Caco-2 (cell line): ENCODE measurements around the gene GHRH. TPM values are rescaled to one million over a fixed set of nuclear protein-coding genes. Genes with fewer than 3 reads are reported as not detected.

Source experiments
- BruUV-seq: library from RNA; stranded (reverse); fragments of 400-500 nt; replicated peaks from 2 replicates; lab custom pipeline; 2021; lab: Mats Ljungman, UMichigan
- CTCF ChIA-PET: fragments of 300-600 bp; sonication (Branson Sonifier 250); formaldehyde crosslinking; loops from one replicate; lab custom pipeline; 2022; ENCODE audit warnings: antibody characterized with exemption; lab: Charles Lee
- POLR2A ChIA-PET: fragments of 300-600 bp; sonication (Branson Sonifier 250); formaldehyde crosslinking; loops from one replicate; lab custom pipeline; 2022; ENCODE audit warnings: antibody characterized with exemption; lab: Charles Lee
- DNase-seq, 2 experiments: peaks; one replicate each; pipeline versions ENCODE4 v3.0.0 to v3.0.0-alpha.2; 2020 to 2022
- H3K27me3 ChIP-seq: replicated peaks from 2 replicates; pipeline ENCODE4 v1.6.0; 2011; ENCODE audit warnings: low read length; ENCODE audit not compliant: control insufficient read depth, insufficient read depth
- H3K36me3 ChIP-seq: 2 replicates; pipeline ENCODE4 v1.5.1; 2011; ENCODE audit warnings: low read length; ENCODE audit not compliant: control insufficient read depth, insufficient read depth
- H3K4me1 ChIP-seq: fragments of 250-450 bp; sonication (Bioruptor Pico); 2 replicates; pipeline ENCODE4 v1.5.1; 2020; ENCODE audit warnings: mild to moderate bottlenecking
- H3K4me3 ChIP-seq: 2 replicates; pipeline ENCODE4 v1.5.1; 2011; ENCODE audit warnings: low read depth, mild to moderate bottlenecking, control low read depth, low read length
- H3K9me3 ChIP-seq: fragments of 250-450 bp; sonication (Bioruptor Pico); 2 replicates; pipeline ENCODE4 v1.5.1; 2020; ENCODE audit warnings: mild to moderate bottlenecking, moderate library complexity
- H3K27ac Mint-ChIP-seq: one replicate; pipeline ENCODE4 v1.8.0; 2022; ENCODE audit warnings: mixed read lengths; ENCODE audit not compliant: unreplicated experiment
- H3K27me3 Mint-ChIP-seq: one replicate; pipeline ENCODE4 v1.8.0; 2022; ENCODE audit warnings: mixed read lengths; ENCODE audit not compliant: insufficient read depth, unreplicated experiment
- H3K36me3 Mint-ChIP-seq: one replicate; pipeline ENCODE4 v1.8.0; 2022; ENCODE audit warnings: mild to moderate bottlenecking, mixed read lengths; ENCODE audit not compliant: insufficient read depth, unreplicated experiment
- H3K4me1 Mint-ChIP-seq: one replicate; pipeline ENCODE4 v1.8.0; 2022; ENCODE audit warnings: low read depth, mixed read lengths; ENCODE audit not compliant: unreplicated experiment
- H3K4me3 Mint-ChIP-seq: one replicate; pipeline ENCODE4 v1.8.0; 2022; ENCODE audit warnings: mild to moderate bottlenecking, moderate library complexity, mixed read lengths; ENCODE audit not compliant: unreplicated experiment
- H3K9me3 Mint-ChIP-seq: one replicate; pipeline ENCODE4 v1.8.0; 2022; ENCODE audit warnings: mixed read lengths; ENCODE audit not compliant: unreplicated experiment
- CTCF ChIP-seq, 2 experiments: fragments of 200-600 bp in 1 of 2; IDR thresholded peaks; 1 replicate in 1 of 2; 2 replicates in 1 of 2; pipeline versions ENCODE4 v1.5.1 to v1.8.0; 2011 to 2022; ENCODE audit warnings: antibody characterized with exemption in 1 of 2, control low read depth in 1 of 2, inconsistent platforms in 1 of 2, low read depth in 1 of 2, low read length in 1 of 2, mild to moderate bottlenecking in 1 of 2, moderate library complexity in 1 of 2; ENCODE audit not compliant: insufficient read depth in 1 of 2, severe bottlenecking in 1 of 2, unreplicated experiment in 1 of 2
- intact Hi-C: fragments of 100-400 bp; cut with micrococcal nuclease; formaldehyde crosslinking; loops from one replicate; pipeline ENCODE4 v1.10.0; 2022; ENCODE audit not compliant: unreplicated experiment
- total RNA-seq: library from RNA; stranded (reverse); gene quantifications from 2 replicates; pipeline ENCODE4 v1.2.3, GENCODE V29; 2022

Gene GHRH
- total RNA-seq, 1 experiment from 2014 or later = not detected

- ChIA-PET CTCF (no interaction called here), POLR2A (no interaction called here)
- peaks cover 21% of the 10 kb centered on the region for H3K36me3 ChIP-seq
- intact Hi-C loops = no loop called here
- H3K9me3 ChIP-seq = no peaks in the 10 kb centered on the region
- H3K4me1 ChIP-seq = no peaks in the 10 kb centered on the region
- BruUV-seq = no TSS peak
- H3K9me3 Mint-ChIP-seq = no peaks in the 10 kb centered on the region
- H3K4me3 Mint-ChIP-seq = no peak overlapping the region
- no peaks in the 10 kb centered on the region for H3K4me1 Mint-ChIP-seq
- H3K27ac Mint-ChIP-seq = no peak overlapping the region
- H3K27me3 ChIP-seq = no peaks in the 10 kb centered on the region
- H3K4me3 ChIP-seq = no peak overlapping the region
- TF ChIP-seq CTCF (IDR thresholded peaks at IDR 0.05; ENCODE audit: insufficient read depth in 1 of 2, low read depth in 1 of 2, low read length in 1 of 2, severe bottlenecking in 1 of 2, unreplicated experiment in 1 of 2) = no peak
- peaks cover 97% of the 10 kb centered on the region for H3K36me3 Mint-ChIP-seq
- no peak for DNase-seq
- no peaks in the 10 kb centered on the region for H3K27me3 Mint-ChIP-seq
Observed at GRCh38 chr20:37234254-37234581, 27.4 kb downstream of the GHRH start.

- no TSS peak for BruUV-seq
- H3K27me3 Mint-ChIP-seq = no peaks in the 10 kb centered on the region
- no peaks in the 10 kb centered on the region for H3K9me3 ChIP-seq
- DNase-seq = no peak
- no peak for TF ChIP-seq CTCF (IDR thresholded peaks at IDR 0.05; ENCODE audit: insufficient read depth in 1 of 2, low read depth in 1 of 2, low read length in 1 of 2, severe bottlenecking in 1 of 2, unreplicated experiment in 1 of 2)
- CTCF ChIA-PET = interaction anchor here (1.6 kb wide), 1 partner anchor 306 kb away, joined by 3 read pairs; no protein-coding TSS in a partner anchor
- H3K36me3 Mint-ChIP-seq = peaks cover 97% of the 10 kb centered on the region
- H3K27ac Mint-ChIP-seq = no peak overlapping the region
- no peaks in the 10 kb centered on the region for H3K4me1 Mint-ChIP-seq
- H3K4me3 ChIP-seq = no peak overlapping the region
- intact Hi-C loops = no loop called here
- POLR2A ChIA-PET = no interaction called here
- H3K4me3 Mint-ChIP-seq = no peak overlapping the region
- H3K36me3 ChIP-seq = peaks cover 18% of the 10 kb centered on the region
- no peaks in the 10 kb centered on the region for H3K9me3 Mint-ChIP-seq
- H3K27me3 ChIP-seq = no peaks in the 10 kb centered on the region
- H3K4me1 ChIP-seq = no peaks in the 10 kb centered on the region
Observed at GRCh38 chr20:37233548-37234253, 27.9 kb downstream of the GHRH start.

GRCh38 chr20:37231947-37232630, 29.5 kb downstream of the GHRH start:
- Mint-ChIP-seq H3K27ac (no peak overlapping the region), H3K4me3 (no peak overlapping the region), H3K9me3 (no peaks in the 10 kb centered on the region), H3K36me3 (peaks cover 97% of the 10 kb centered on the region), H3K4me1 (no peaks in the 10 kb centered on the region), H3K27me3 (no peaks in the 10 kb centered on the region)
- TF ChIP-seq CTCF (IDR thresholded peaks at IDR 0.05; ENCODE audit: insufficient read depth in 1 of 2, low read depth in 1 of 2, low read length in 1 of 2, severe bottlenecking in 1 of 2, unreplicated experiment in 1 of 2) = no peak
- no peaks in the 10 kb centered on the region for H3K9me3 ChIP-seq
- no peaks in the 10 kb centered on the region for H3K27me3 ChIP-seq
- H3K4me3 ChIP-seq = no peak overlapping the region
- BruUV-seq = no TSS peak
- intact Hi-C loops = no loop called here
- no peaks in the 10 kb centered on the region for H3K4me1 ChIP-seq
- CTCF ChIA-PET = interaction anchor here (1.6 to 2.0 kb wide), 2 partner anchors 36 to 307 kb away, joined by 3 to 7 read pairs; no protein-coding TSS in a partner anchor
- DNase-seq = peak in 1 of 2 experiments; percentile 37
- peaks cover 15% of the 10 kb centered on the region for H3K36me3 ChIP-seq
- POLR2A ChIA-PET = interaction anchor here (0.6 kb wide), 1 partner anchor 997 kb away, joined by 3 read pairs; no protein-coding TSS in a partner anchor
